KMS-11 (cell line): ENCODE data around the gene LRRC27.

Source experiments
- H2AFZ ChIP-seq: fragments of 200-600 bp; sonication (generic); 2 replicates; pipeline ENCODE4 v1.6.1; 2016; ENCODE audit warnings: antibody characterized with exemption, mixed run types, low read depth
- H3K27ac ChIP-seq: fragments of 200-600 bp; sonication (generic); 2 replicates; pipeline ENCODE4 v1.6.1; 2016; ENCODE audit warnings: mild to moderate bottlenecking, mixed run types
- H3K27me3 ChIP-seq: fragments of 200-600 bp; sonication (generic); 2 replicates; pipeline ENCODE4 v1.6.1; 2017; ENCODE audit warnings: mild to moderate bottlenecking, low read depth, mixed run types, moderate library complexity; ENCODE audit not compliant: insufficient read depth
- H3K36me3 ChIP-seq: fragments of 200-600 bp; sonication (generic); 2 replicates; pipeline ENCODE4 v1.6.1; 2017; ENCODE audit warnings: mild to moderate bottlenecking, mixed run types; ENCODE audit not compliant: insufficient read depth
- H3K4me1 ChIP-seq: fragments of 200-600 bp; sonication (generic); 2 replicates; pipeline ENCODE4 v1.6.1; 2016; ENCODE audit warnings: mild to moderate bottlenecking, low read depth, mixed run types; ENCODE audit not compliant: poor library complexity, severe bottlenecking
- H3K4me2 ChIP-seq: fragments of 200-600 bp; sonication (generic); 2 replicates; pipeline ENCODE4 v1.7.0; 2016; ENCODE audit warnings: mild to moderate bottlenecking, mixed run types
- H3K4me3 ChIP-seq: fragments of 200-600 bp; sonication (generic); IDR thresholded peaks from 2 replicates; pipeline ENCODE4 v1.6.1; 2017; ENCODE audit warnings: low read depth, low read length, mixed read lengths; ENCODE audit not compliant: insufficient read depth
- H3K79me2 ChIP-seq: fragments of 200-600 bp; sonication (generic); 2 replicates; pipeline ENCODE4 v1.6.1; 2016; ENCODE audit warnings: low read depth, mixed run types; ENCODE audit not compliant: insufficient read depth
- H3K9ac ChIP-seq: fragments of 200-600 bp; sonication (generic); 2 replicates; pipeline ENCODE4 v1.6.1; 2016; ENCODE audit warnings: mild to moderate bottlenecking, mixed run types
- H4K20me1 ChIP-seq: fragments of 200-600 bp; sonication (generic); 2 replicates; pipeline ENCODE4 v1.6.1; 2016; ENCODE audit warnings: mild to moderate bottlenecking, mixed run types; ENCODE audit not compliant: insufficient read depth
- TF ChIP-seq, protein P1 (sequence below): fragments of 200-600 bp; sonication (generic); conservative IDR thresholded peaks from 2 replicates; pipeline ENCODE4 v1.6.1; 2017; ENCODE audit warnings: low read depth, mild to moderate bottlenecking, antibody characterized with exemption, low read length, moderate library complexity, mixed read lengths

LRRC27 gene

DNA sequence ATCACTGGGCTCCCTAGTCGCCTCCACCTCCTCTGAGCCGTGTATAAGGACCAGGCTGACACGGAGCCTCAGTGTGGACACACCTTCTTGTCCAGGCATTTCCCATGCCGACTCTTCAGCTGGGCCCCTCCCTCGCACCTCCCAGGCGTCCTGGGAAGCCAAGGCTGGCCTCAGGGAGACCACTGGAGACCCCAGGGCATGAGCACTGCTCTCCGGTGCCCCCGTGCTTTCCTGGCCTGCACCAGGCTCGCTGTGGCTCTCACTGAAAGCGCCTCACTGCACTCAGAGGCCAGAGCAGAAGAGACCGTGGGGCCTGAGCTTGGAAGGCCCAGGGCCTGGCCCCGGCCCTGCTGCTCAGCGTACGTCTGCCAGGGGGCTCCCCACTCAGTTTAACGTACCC, 31.4 kb downstream of the LRRC27 start:
- Histone ChIP-seq H3K27me3 (peaks cover 19% of the 10 kb centered on the region; the same call in 1 of the 2 replicates), H3K79me2 (no peaks in the 10 kb centered on the region), H4K20me1 (no peaks in the 10 kb centered on the region), H3K4me3 (no peak overlapping the region), H3K4me2 (no peak overlapping the region), H3K36me3 (no peaks in the 10 kb centered on the region), H3K9ac (no peak overlapping the region), H3K4me1 (no peaks in the 10 kb centered on the region), H3K27ac (no peak overlapping the region), H2AFZ (no peak overlapping the region)
- TF ChIP-seq, protein P1, sequence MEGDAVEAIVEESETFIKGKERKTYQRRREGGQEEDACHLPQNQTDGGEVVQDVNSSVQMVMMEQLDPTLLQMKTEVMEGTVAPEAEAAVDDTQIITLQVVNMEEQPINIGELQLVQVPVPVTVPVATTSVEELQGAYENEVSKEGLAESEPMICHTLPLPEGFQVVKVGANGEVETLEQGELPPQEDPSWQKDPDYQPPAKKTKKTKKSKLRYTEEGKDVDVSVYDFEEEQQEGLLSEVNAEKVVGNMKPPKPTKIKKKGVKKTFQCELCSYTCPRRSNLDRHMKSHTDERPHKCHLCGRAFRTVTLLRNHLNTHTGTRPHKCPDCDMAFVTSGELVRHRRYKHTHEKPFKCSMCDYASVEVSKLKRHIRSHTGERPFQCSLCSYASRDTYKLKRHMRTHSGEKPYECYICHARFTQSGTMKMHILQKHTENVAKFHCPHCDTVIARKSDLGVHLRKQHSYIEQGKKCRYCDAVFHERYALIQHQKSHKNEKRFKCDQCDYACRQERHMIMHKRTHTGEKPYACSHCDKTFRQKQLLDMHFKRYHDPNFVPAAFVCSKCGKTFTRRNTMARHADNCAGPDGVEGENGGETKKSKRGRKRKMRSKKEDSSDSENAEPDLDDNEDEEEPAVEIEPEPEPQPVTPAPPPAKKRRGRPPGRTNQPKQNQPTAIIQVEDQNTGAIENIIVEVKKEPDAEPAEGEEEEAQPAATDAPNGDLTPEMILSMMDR = no peak

DNA sequence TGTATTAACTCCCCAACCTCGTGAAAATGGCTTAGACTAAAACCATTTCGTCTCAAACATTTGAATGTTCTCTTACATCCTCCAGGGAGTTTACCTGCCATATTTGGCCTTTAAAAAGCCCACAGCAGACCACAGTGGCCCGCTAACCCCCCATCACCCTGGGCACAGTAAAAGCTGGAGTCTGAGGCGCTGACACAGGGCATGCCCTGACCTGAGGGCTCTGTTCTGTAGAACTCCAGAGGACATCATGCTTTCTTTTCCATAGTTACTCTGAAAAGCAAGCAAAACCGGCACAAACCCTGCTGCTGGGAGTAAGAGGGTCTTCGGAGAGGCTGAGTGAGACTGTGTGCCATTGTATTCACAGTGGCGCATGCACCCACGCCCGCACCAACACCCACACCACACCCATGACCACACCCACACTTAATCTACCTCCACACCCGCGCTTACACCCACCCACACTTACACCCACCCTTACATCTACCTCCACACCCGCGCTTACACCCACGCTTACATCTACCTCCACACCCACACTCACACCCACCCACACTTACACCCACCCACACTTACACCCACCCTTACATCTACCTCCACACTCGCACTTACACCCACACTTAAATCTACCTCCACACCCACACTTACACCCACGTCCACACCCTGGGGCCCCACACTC, 32.1 kb downstream of the LRRC27 start:
- no peaks in the 10 kb centered on the region for H3K4me1 ChIP-seq
- H3K36me3 ChIP-seq = no peaks in the 10 kb centered on the region
- no peak overlapping the region for H3K4me2 ChIP-seq
- TF ChIP-seq, protein P1 = no peak
- no peak overlapping the region for H3K4me3 ChIP-seq
- H4K20me1 ChIP-seq = no peaks in the 10 kb centered on the region
- H3K27ac ChIP-seq = no peak overlapping the region
- no peak overlapping the region for H2AFZ ChIP-seq
- peaks cover 25% of the 10 kb centered on the region; the same call in 1 of the 2 replicates for H3K27me3 ChIP-seq
- H3K79me2 ChIP-seq = no peaks in the 10 kb centered on the region
- no peak overlapping the region for H3K9ac ChIP-seq

DNA sequence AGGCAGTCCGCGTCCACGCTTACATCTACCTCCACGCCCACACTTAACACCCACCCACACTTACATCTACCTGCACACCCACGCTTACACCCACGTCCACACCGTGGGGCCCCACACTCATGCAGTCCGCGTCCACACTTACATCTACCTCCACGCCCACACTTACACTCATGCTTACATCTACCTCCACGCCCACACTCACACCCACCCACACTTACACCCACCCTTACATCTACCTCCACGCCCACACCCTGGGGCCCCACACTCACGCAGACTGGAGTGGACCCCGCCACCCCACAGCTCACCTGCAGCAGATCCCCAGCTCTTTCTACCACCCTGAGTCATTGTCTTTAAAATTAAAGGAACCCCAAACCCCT, 32.6 kb downstream of the LRRC27 start:
- TF ChIP-seq, protein P1 = no peak
- Histone ChIP-seq H3K36me3 (no peaks in the 10 kb centered on the region), H3K4me2 (no peak overlapping the region), H2AFZ (no peak overlapping the region), H4K20me1 (no peaks in the 10 kb centered on the region), H3K9ac (no peak overlapping the region), H3K27me3 (peaks cover 30% of the 10 kb centered on the region; the same call in 1 of the 2 replicates), H3K27ac (no peak overlapping the region), H3K79me2 (no peaks in the 10 kb centered on the region), H3K4me1 (no peaks in the 10 kb centered on the region), H3K4me3 (no peak overlapping the region)

DNA sequence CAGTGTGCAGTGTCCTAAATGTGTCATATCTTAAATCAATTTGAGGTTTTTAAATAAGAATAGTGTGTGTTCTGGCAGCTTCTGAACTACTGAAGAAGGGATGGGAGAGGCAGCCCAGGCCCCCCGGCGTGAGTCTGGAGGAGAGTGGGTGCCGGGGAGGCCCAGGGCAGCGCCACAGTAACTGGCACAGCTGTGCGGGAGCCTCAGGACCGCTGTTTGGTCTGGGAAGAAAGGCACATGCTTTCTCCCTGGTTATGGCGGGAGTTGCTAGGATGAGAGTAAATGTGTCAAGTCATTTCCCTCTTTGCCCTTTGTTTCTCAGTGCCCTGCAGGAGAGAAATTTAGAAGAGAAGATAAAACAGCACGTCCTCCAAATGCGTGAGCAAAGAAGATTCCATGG, 33.1 kb downstream of the LRRC27 start:
- H3K4me1 ChIP-seq = no peaks in the 10 kb centered on the region
- no peak overlapping the region for H3K27ac ChIP-seq
- H3K27me3 ChIP-seq = peaks cover 30% of the 10 kb centered on the region; the same call in 1 of the 2 replicates
- no peak overlapping the region for H2AFZ ChIP-seq
- no peaks in the 10 kb centered on the region for H3K79me2 ChIP-seq
- H3K9ac ChIP-seq = no peak overlapping the region
- no peak overlapping the region for H3K4me2 ChIP-seq
- TF ChIP-seq, protein P1 = no peak
- H3K4me3 ChIP-seq = no peak overlapping the region
- no peaks in the 10 kb centered on the region for H3K36me3 ChIP-seq
- H4K20me1 ChIP-seq = no peaks in the 10 kb centered on the region
